Activated CD4-positive, alpha-beta T cell treated with anti-CD3 and anti-CD28 coated beads for 36 hours (primary cell): ENCODE measurements around the gene SPTBN4. TPM values are rescaled to one million over a fixed set of nuclear protein-coding genes. Genes with fewer than 3 reads are reported as not detected.
"Not testable (repeated sequence)": the region's sequence is repeated elsewhere in the genome, so short reads cannot be mapped to it uniquely, and the experiment has no call there.

ENCODE experiments used
- ATAC-seq: fragments of 200-7000 bp; cut with Tn5 transposase; one replicate; pipeline ENCODE4 v1.10.0; 2021; ENCODE audit warnings: mild to moderate bottlenecking, moderate library complexity
- CTCF ChIA-PET: fragments of 350-600 bp; sonication (Branson Sonifier 250); formaldehyde crosslinking; loops from one replicate; lab custom pipeline; 2021; ENCODE audit warnings: antibody characterized with exemption; lab: Charles Lee
- POLR2A ChIA-PET: fragments of 350-600 bp; sonication (Branson Sonifier 250); formaldehyde crosslinking; loops from one replicate; lab custom pipeline; 2021; ENCODE audit warnings: antibody characterized with exemption, inconsistent platforms; lab: Charles Lee
- DNase-seq: peaks from one replicate; pipeline ENCODE4 v3.0.0-alpha.2; 2020
- H3K27ac Mint-ChIP-seq: one replicate; pipeline ENCODE4 v1.8.0; 2021; ENCODE audit warnings: mixed read lengths
- H3K27me3 Mint-ChIP-seq: one replicate; pipeline ENCODE4 v1.8.0; 2021; ENCODE audit warnings: mixed read lengths
- H3K36me3 Mint-ChIP-seq: one replicate; pipeline ENCODE4 v1.8.0; 2021; ENCODE audit warnings: low read depth, mixed read lengths
- H3K4me1 Mint-ChIP-seq: one replicate; pipeline ENCODE4 v1.8.0; 2021; ENCODE audit warnings: mixed read lengths
- H3K4me3 Mint-ChIP-seq: one replicate; pipeline ENCODE4 v1.8.0; 2021; ENCODE audit warnings: mild to moderate bottlenecking, moderate library complexity, mixed read lengths
- H3K9me3 Mint-ChIP-seq: one replicate; pipeline ENCODE4 v1.8.0; 2021; ENCODE audit warnings: low read depth, mixed read lengths
- intact Hi-C, 2 experiments: fragments of 100-400 bp; cut with DNase I in 1 of 2; cut with micrococcal nuclease in 1 of 2; formaldehyde crosslinking; loops; one replicate each; pipeline versions ENCODE4 v1.14.2 to v1.15.1; 2022 to 2024; cut with DNase I, micrococcal nuclease
- total RNA-seq, 2 experiments: library from RNA; stranded (reverse); gene quantifications; one replicate each; pipeline ENCODE4 v1.2.3, GENCODE V29; 2021

SPTBN4 gene
- total RNA-seq, 2 experiments from 2014 or later: 2.4 to 2.5 TPM

- ATAC-seq: no peak
- ChIA-PET POLR2A (interaction anchor here (1.3 kb wide), 1 partner anchor 11 kb away, joined by 3 read pairs; no protein-coding TSS in a partner anchor), CTCF (interaction anchor here (0.8 to 2.6 kb wide), 3 partner anchors 16 to 40 kb away, joined by 3 to 14 read pairs (median 4); partner anchors contain the start of gene BLVRB)
- H3K4me3 Mint-ChIP-seq: peak overlapping the region; percentile 89
- H3K9me3 Mint-ChIP-seq: no peaks in the 10 kb centered on the region
- H3K27ac Mint-ChIP-seq: peak overlapping the region; percentile 84
- intact Hi-C loops: loop anchor here in 1 of 2 experiments (2.0 kb wide), 2 partner anchors 119 to 181 kb away; no protein-coding TSS in a partner anchor
- H3K27me3 Mint-ChIP-seq: no peaks in the 10 kb centered on the region
- DNase-seq: no peak
- H3K36me3 Mint-ChIP-seq: peaks cover 20% of the 10 kb centered on the region
- H3K4me1 Mint-ChIP-seq: peaks cover 22% of the 10 kb centered on the region
Measured at GRCh38 chr19:40423938-40424337, 42.9 kb upstream of the SPTBN4 start.

DNA sequence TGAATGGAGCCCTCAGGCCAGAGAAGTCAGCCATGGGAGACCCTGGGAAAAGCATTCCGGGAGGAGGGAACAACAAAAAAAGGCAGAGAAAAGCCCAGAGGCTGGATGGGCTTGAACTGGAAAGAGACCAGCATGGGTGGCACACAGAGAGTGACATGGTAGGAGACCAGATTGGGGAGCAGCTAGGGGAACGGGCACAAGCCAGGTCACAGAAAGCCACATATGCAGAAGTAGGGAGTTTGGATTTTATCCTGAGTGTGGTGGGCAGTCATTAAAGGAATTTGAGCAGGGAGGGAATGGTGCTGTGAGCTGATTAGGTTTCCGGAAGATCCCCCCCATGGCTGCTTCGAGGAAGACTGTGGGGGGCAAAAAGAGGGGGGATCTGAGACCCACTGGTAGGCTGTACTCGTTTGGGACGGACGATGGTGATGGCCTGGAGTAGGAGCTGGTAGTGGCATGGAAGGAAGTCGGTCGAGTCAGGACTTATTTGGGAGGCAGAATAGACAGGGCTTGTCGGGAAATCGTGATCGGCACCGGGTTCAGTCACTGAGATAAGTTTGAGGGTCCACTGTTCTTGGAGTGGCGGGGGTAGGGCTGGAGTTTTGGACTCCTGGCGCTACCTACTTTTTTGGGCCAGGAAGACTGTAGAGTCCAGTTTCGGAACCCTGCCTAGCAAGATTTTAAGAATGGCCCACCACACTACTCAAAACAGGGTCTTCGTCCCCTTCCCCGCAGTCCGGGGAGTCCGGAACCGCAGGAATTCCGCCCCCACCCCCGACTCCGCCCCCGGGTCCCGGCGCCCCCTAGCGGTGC is 42.0 kb upstream of the SPTBN4 start:
- no peak for ATAC-seq
- Mint-ChIP-seq H3K4me1 (peaks cover 20% of the 10 kb centered on the region), H3K27me3 (no peaks in the 10 kb centered on the region), H3K27ac (peak overlapping the region; percentile 96), H3K36me3 (peaks cover 20% of the 10 kb centered on the region), H3K9me3 (no peaks in the 10 kb centered on the region), H3K4me3 (peak overlapping the region; percentile 89)
- CTCF ChIA-PET: interaction anchor here (0.5 to 2.6 kb wide), 5 partner anchors 15 to 378 kb away, joined by 3 to 14 read pairs (median 4); partner anchors contain the start of gene BLVRB
- intact Hi-C loops: loop anchor here (1.0 to 5.0 kb wide), 13 partner anchors 18 to 837 kb away; partner anchors contain the start of genes AKT2 (in 1 of the 2), BLVRB (in 1 of the 2), C19orf47 (in 1 of the 2) and COQ8B (in 1 of the 2)
- DNase-seq: peak; percentile 38
- POLR2A ChIA-PET: interaction anchor here (0.6 kb wide), 1 partner anchor 10 kb away, joined by 4 read pairs; no protein-coding TSS in a partner anchor

- intact Hi-C loops: loop anchor here (1.0 to 5.0 kb wide), 14 partner anchors 18 to 837 kb away; partner anchors contain the start of genes AKT2 (in 1 of the 2), BLVRB (in 1 of the 2), C19orf47 (in 1 of the 2) and COQ8B (in 1 of the 2)
- ChIA-PET POLR2A (interaction anchor here (0.6 to 1.3 kb wide), 9 partner anchors 9 to 455 kb away, joined by 3 to 9 read pairs (median 4); partner anchors contain the start of genes BLVRB and PSMC4), CTCF (interaction anchor here (0.6 to 1.7 kb wide), 9 partner anchors 9 to 369 kb away, joined by 3 to 13 read pairs (median 4); no protein-coding TSS in a partner anchor)
- Mint-ChIP-seq H3K9me3 (no peaks in the 10 kb centered on the region), H3K27ac (peak within 1 kb of the TSS; percentile 96), H3K4me1 (peaks cover 20% of the 10 kb centered on the region), H3K36me3 (peaks cover 20% of the 10 kb centered on the region), H3K27me3 (no peaks in the 10 kb centered on the region), H3K4me3 (peak within 1 kb of the TSS; percentile 89)
- ATAC-seq: peak; percentile 91
- peak; percentile 100 for DNase-seq
Measured at GRCh38 chr19:40425450-40426287, 41.1 kb upstream of the SPTBN4 start, which contains the start of gene SERTAD1. SERTAD1 (minus strand) TSS chr19:40425992; CDS start chr19:40423546, 2,446 bp downstream.

DNA sequence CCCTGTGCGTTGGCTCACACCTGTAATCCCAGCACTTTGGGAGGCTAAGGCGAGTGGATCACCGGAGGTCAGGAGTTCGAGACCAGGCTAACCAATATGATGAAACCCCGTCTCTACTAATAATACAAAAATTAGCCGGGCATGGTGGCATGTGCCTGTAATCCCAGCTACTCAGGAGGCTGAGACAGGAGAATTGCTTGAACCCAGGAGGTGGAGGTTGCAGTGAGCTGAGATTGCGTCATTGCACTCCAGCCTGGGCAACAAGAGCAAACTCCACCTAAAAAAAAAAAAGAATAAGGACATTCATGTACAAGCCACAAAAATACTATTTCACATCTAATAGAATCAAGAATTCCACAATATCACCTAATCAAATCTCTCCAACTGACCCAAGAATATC is 38.6 kb upstream of the SPTBN4 start:
- POLR2A ChIA-PET: interaction anchor here (0.7 to 1.0 kb wide), 2 partner anchors 15 to 36 kb away, joined by 3 to 6 read pairs; no protein-coding TSS in a partner anchor
- not testable (repeated sequence) for H3K9me3 Mint-ChIP-seq, H3K27ac Mint-ChIP-seq, H3K27me3 Mint-ChIP-seq, H3K36me3 Mint-ChIP-seq, H3K4me3 Mint-ChIP-seq, ATAC-seq, DNase-seq
- intact Hi-C loops: loop anchor here (5.0 kb wide), 3 partner anchors 289 to 834 kb away; partner anchors contain the start of genes COQ8B (in 1 of the 2), EGLN2 (in 1 of the 2), HNRNPUL1 (in 1 of the 2) and ITPKC (in 1 of the 2)
- CTCF ChIA-PET: interaction anchor here (0.6 to 0.7 kb wide), 2 partner anchors 1376 to 1717 kb away, joined by 3 read pairs; no protein-coding TSS in a partner anchor
- H3K4me1 Mint-ChIP-seq: peaks cover 14% of the 10 kb centered on the region

- H3K4me1 Mint-ChIP-seq: peaks cover 21% of the 10 kb centered on the region
- H3K36me3 Mint-ChIP-seq, POLR2A ChIA-PET, H3K27ac Mint-ChIP-seq, H3K4me3 Mint-ChIP-seq, H3K9me3 Mint-ChIP-seq, intact Hi-C loops, H3K27me3 Mint-ChIP-seq, DNase-seq, ATAC-seq: not testable (repeated sequence)
- CTCF ChIA-PET: interaction anchor here (0.6 to 1.1 kb wide), 2 partner anchors 60 to 130 kb away, joined by 4 read pairs; no protein-coding TSS in a partner anchor
Measured at GRCh38 chr19:40430242-40430641, 36.6 kb upstream of the SPTBN4 start.

- DNase-seq: no peak
- H3K27me3 Mint-ChIP-seq: no peaks in the 10 kb centered on the region
- no peaks in the 10 kb centered on the region for H3K36me3 Mint-ChIP-seq
- intact Hi-C loops: no loop called here
- POLR2A ChIA-PET: no interaction called here
- CTCF ChIA-PET: interaction anchor here (1.1 to 1.5 kb wide), 2 partner anchors 9 to 11 kb away, joined by 3 to 4 read pairs; no protein-coding TSS in a partner anchor
- H3K4me1 Mint-ChIP-seq: peaks cover 15% of the 10 kb centered on the region
- no peaks in the 10 kb centered on the region for H3K9me3 Mint-ChIP-seq
- H3K27ac Mint-ChIP-seq: no peak overlapping the region
- no peak overlapping the region for H3K4me3 Mint-ChIP-seq
- no peak for ATAC-seq
Measured at GRCh38 chr19:40431698-40432097, 35.1 kb upstream of the SPTBN4 start.

- intact Hi-C loops: loop anchor here in 1 of 2 experiments (1.0 kb wide), 1 partner anchor 11 kb away; no protein-coding TSS in a partner anchor
- not testable (repeated sequence) for DNase-seq, H3K9me3 Mint-ChIP-seq, H3K36me3 Mint-ChIP-seq, ATAC-seq, H3K27ac Mint-ChIP-seq, H3K27me3 Mint-ChIP-seq
- Mint-ChIP-seq H3K4me1 (peaks cover 15% of the 10 kb centered on the region), H3K4me3 (peak overlapping the region; percentile 75)
- ChIA-PET POLR2A (interaction anchor here (0.6 to 2.2 kb wide), 2 partner anchors 10 to 27 kb away, joined by 5 to 8 read pairs; partner anchors contain the start of gene SERTAD3), CTCF (interaction anchor here (1.0 to 4.1 kb wide), 5 partner anchors 9 to 99 kb away, joined by 3 to 20 read pairs (median 4); partner anchors contain the start of gene BLVRB)
Measured at GRCh38 chr19:40432760-40433159, 34.0 kb upstream of the SPTBN4 start.

DNA sequence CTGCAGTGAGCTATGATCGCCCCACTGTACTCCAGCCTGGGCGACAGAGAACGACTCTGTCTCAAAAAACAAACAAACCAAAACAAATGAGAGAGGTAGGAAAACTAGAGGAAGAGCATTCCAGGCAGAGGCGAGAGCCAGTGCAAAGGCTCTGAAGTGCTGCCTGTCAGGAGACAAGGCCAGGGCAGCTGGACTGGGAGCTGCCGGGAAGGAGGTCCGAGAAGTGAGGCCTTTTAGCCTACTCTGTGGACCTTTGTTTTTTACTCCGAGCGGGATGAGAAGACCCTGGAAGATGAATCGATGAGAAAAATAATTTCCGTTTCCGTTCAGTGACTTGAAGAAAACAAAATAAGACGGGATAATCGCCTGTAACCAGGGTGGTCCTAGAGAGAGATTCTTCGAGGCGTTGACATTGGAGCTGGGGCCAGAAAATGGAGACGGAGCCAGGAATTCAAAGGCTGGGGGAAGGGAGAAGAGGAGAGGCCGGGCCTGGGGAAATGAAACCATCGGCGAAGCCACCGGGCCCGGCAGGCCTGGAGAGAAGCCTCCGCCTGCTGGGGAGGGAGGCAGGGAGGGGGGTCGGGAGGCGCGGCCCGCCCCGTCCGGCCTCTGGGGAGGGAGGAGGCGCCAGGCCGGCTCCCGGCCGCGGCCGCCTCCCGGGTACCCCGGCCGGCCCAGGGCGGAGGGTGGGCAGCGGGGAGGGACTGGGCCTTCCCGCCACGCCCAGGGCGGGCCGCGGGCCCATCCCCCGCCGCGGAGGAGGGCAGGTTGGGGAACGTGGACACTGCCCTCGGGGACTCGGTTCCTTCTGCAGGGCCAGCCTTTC is 33.2 kb upstream of the SPTBN4 start:
- peak; percentile 86 for ATAC-seq
- POLR2A ChIA-PET: interaction anchor here (0.6 to 2.2 kb wide), 4 partner anchors 8 to 28 kb away, joined by 3 to 8 read pairs (median 4); partner anchors contain the start of genes SERTAD1 and SERTAD3
- Mint-ChIP-seq H3K4me3 (peak overlapping the region; percentile 75), H3K36me3 (no peaks in the 10 kb centered on the region), H3K4me1 (peaks cover 15% of the 10 kb centered on the region), H3K9me3 (no peaks in the 10 kb centered on the region), H3K27me3 (no peaks in the 10 kb centered on the region), H3K27ac (peak overlapping the region; percentile 96)
- intact Hi-C loops: loop anchor here in 1 of 2 experiments (1.0 kb wide), 1 partner anchor 10 kb away; no protein-coding TSS in a partner anchor
- DNase-seq: peak; percentile 74
- CTCF ChIA-PET: interaction anchor here (0.7 to 4.1 kb wide), 5 partner anchors 8 to 953 kb away, joined by 3 to 20 read pairs (median 3); partner anchors contain the start of genes BLVRB and TIMM50

- H3K27ac Mint-ChIP-seq: no peak overlapping the region
Measured at GRCh38 chr19:40438284-40438683, 28.5 kb upstream of the SPTBN4 start.

More at GRCh38 chr19:40438284-40438683, 28.5 kb upstream of the SPTBN4 start:
- Mint-ChIP-seq H3K9me3 (no peaks in the 10 kb centered on the region), H3K4me3 (no peak overlapping the region), H3K27me3 (no peaks in the 10 kb centered on the region), H3K4me1 (peaks cover 21% of the 10 kb centered on the region), H3K36me3 (peaks cover 8% of the 10 kb centered on the region)
- ATAC-seq: no peak
- POLR2A ChIA-PET: interaction anchor here (0.6 to 1.4 kb wide), 3 partner anchors 12 to 26 kb away, joined by 3 to 4 read pairs (median 3); no protein-coding TSS in a partner anchor
- DNase-seq: no peak
- intact Hi-C loops: no loop called here
- CTCF ChIA-PET: interaction anchor here (2.6 kb wide), 1 partner anchor 12 kb away, joined by 13 read pairs; the partner anchor contains the start of gene SERTAD1
